Measurements from ENCODE around the gene AK1.

The AK1 gene

DNA sequence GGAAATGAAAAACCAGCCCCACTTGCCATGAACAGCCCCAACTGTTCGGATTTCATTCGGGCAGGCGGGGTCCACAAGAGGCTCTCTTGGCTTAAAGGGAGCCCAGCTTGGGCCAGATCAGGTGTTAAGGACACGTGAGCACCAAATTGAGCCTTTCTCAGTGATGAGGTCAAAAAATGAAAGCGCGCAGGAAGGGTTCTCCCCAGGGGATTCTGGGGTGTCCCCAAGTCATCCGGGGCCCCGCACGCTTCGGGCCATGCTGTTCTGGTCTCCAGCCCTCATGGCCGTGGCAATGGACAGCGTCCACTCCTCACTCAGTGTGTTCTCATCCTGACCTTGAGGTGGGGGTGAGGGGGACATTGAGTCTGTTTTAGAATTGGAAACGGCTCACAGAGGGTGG, 10.9 kb downstream of the AK1 start:
- H3K9me2 ChIP-seq (ENCODE audit: low read depth, low read length): no peaks in the 10 kb centered on the region
- H3K9ac ChIP-seq (ENCODE audit: low read length): no peak overlapping the region
- no peaks in the 10 kb centered on the region for H4K20me1 ChIP-seq (ENCODE audit: insufficient read depth, low read length)
- no peak overlapping the region for H3K4me2 ChIP-seq (ENCODE audit: low read length)
- no peaks in the 10 kb centered on the region for H3K9me3 ChIP-seq (ENCODE audit: low read length)
- H3K27ac ChIP-seq (ENCODE audit: low read depth, low read length, poor library complexity, severe bottlenecking): no peak overlapping the region
- no peaks in the 10 kb centered on the region for H3K79me2 ChIP-seq (ENCODE audit: insufficient read depth, low read length)
- H3K4me3 ChIP-seq (ENCODE audit: low read depth, low read length, poor library complexity, severe bottlenecking): no peak overlapping the region
- TF ChIP-seq EZH2 (IDR thresholded peaks at IDR 0.05; ENCODE audit: borderline replicate concordance, low read length): no peak
- TF ChIP-seq, protein P1, sequence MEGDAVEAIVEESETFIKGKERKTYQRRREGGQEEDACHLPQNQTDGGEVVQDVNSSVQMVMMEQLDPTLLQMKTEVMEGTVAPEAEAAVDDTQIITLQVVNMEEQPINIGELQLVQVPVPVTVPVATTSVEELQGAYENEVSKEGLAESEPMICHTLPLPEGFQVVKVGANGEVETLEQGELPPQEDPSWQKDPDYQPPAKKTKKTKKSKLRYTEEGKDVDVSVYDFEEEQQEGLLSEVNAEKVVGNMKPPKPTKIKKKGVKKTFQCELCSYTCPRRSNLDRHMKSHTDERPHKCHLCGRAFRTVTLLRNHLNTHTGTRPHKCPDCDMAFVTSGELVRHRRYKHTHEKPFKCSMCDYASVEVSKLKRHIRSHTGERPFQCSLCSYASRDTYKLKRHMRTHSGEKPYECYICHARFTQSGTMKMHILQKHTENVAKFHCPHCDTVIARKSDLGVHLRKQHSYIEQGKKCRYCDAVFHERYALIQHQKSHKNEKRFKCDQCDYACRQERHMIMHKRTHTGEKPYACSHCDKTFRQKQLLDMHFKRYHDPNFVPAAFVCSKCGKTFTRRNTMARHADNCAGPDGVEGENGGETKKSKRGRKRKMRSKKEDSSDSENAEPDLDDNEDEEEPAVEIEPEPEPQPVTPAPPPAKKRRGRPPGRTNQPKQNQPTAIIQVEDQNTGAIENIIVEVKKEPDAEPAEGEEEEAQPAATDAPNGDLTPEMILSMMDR (IDR thresholded peaks at IDR 0.05; ENCODE audit: low read length): no peak
- H3K36me3 ChIP-seq (ENCODE audit: insufficient read depth, low read length): no peaks in the 10 kb centered on the region
- no peak overlapping the region for H2AFZ ChIP-seq (ENCODE audit: low read length)
- peaks cover 28% of the 10 kb centered on the region for H3K4me1 ChIP-seq (ENCODE audit: insufficient read depth, low read length, severe bottlenecking)
- no peaks in the 10 kb centered on the region for H3K27me3 ChIP-seq (ENCODE audit: insufficient read depth, low read length)
- no peaks in the 10 kb centered on the region for H3F3A ChIP-seq (ENCODE audit: insufficient read depth, low read length)

GRCh38 chr9:127865645-127866464, 11.6 kb downstream of the AK1 start:
- no peaks in the 10 kb centered on the region for H3K79me2 ChIP-seq (ENCODE audit: insufficient read depth, low read length)
- H3K36me3 ChIP-seq (ENCODE audit: insufficient read depth, low read length): no peaks in the 10 kb centered on the region
- no peaks in the 10 kb centered on the region for H3F3A ChIP-seq (ENCODE audit: insufficient read depth, low read length)
- no peak overlapping the region for H3K4me3 ChIP-seq (ENCODE audit: low read depth, low read length, poor library complexity, severe bottlenecking)
- H3K4me2 ChIP-seq (ENCODE audit: low read length): no peak overlapping the region
- H3K27ac ChIP-seq (ENCODE audit: low read depth, low read length, poor library complexity, severe bottlenecking): no peak overlapping the region
- H4K20me1 ChIP-seq (ENCODE audit: insufficient read depth, low read length): no peaks in the 10 kb centered on the region
- H3K9me3 ChIP-seq (ENCODE audit: low read length): no peaks in the 10 kb centered on the region
- no peaks in the 10 kb centered on the region for H3K9me2 ChIP-seq (ENCODE audit: low read depth, low read length)
- peaks cover 30% of the 10 kb centered on the region for H3K4me1 ChIP-seq (ENCODE audit: insufficient read depth, low read length, severe bottlenecking)
- no peak overlapping the region for H3K9ac ChIP-seq (ENCODE audit: low read length)
- no peak overlapping the region for H2AFZ ChIP-seq (ENCODE audit: low read length)
- H3K27me3 ChIP-seq (ENCODE audit: insufficient read depth, low read length): no peaks in the 10 kb centered on the region; the same call in 1 of the 2 replicates
- TF ChIP-seq EZH2 (IDR thresholded peaks at IDR 0.05; ENCODE audit: borderline replicate concordance, low read length): no peak
- TF ChIP-seq, protein P1 (IDR thresholded peaks at IDR 0.05; ENCODE audit: low read length): no peak

- no peaks in the 10 kb centered on the region for H3F3A ChIP-seq (ENCODE audit: insufficient read depth, low read length)
- H3K4me2 ChIP-seq (ENCODE audit: low read length): no peak overlapping the region
- no peaks in the 10 kb centered on the region for H3K79me2 ChIP-seq (ENCODE audit: insufficient read depth, low read length)
- peaks cover 30% of the 10 kb centered on the region for H3K4me1 ChIP-seq (ENCODE audit: insufficient read depth, low read length, severe bottlenecking)
- TF ChIP-seq EZH2 (IDR thresholded peaks at IDR 0.05; ENCODE audit: borderline replicate concordance, low read length): no peak
- TF ChIP-seq, protein P1 (IDR thresholded peaks at IDR 0.05; ENCODE audit: low read length): no peak
- no peaks in the 10 kb centered on the region for H3K36me3 ChIP-seq (ENCODE audit: insufficient read depth, low read length)
- H3K9me3 ChIP-seq (ENCODE audit: low read length): no peaks in the 10 kb centered on the region
- no peak overlapping the region for H3K4me3 ChIP-seq (ENCODE audit: low read depth, low read length, poor library complexity, severe bottlenecking)
- H2AFZ ChIP-seq (ENCODE audit: low read length): no peak overlapping the region
- no peak overlapping the region for H3K9ac ChIP-seq (ENCODE audit: low read length)
- no peaks in the 10 kb centered on the region for H4K20me1 ChIP-seq (ENCODE audit: insufficient read depth, low read length)
- H3K27ac ChIP-seq (ENCODE audit: low read depth, low read length, poor library complexity, severe bottlenecking): no peak overlapping the region
- H3K9me2 ChIP-seq (ENCODE audit: low read depth, low read length): no peaks in the 10 kb centered on the region
- H3K27me3 ChIP-seq (ENCODE audit: insufficient read depth, low read length): no peaks in the 10 kb centered on the region; the same call in 1 of the 2 replicates
Observed at GRCh38 chr9:127863191-127863621, 14.3 kb downstream of the AK1 start.

Measured in OCI-LY1 (cell line).